Fibroblast of gingiva (primary cell): ENCODE data around the gene FBXL17.
"Not testable (repeated sequence)": the region's sequence is repeated elsewhere in the genome, so short reads cannot be mapped to it uniquely, and the experiment has no call there.

ENCODE experiments used
- DNase-seq: peaks from one replicate; pipeline ENCODE4 v3.0.0-alpha.2; 2011; ENCODE audit warnings: low read depth

Gene FBXL17

DNA sequence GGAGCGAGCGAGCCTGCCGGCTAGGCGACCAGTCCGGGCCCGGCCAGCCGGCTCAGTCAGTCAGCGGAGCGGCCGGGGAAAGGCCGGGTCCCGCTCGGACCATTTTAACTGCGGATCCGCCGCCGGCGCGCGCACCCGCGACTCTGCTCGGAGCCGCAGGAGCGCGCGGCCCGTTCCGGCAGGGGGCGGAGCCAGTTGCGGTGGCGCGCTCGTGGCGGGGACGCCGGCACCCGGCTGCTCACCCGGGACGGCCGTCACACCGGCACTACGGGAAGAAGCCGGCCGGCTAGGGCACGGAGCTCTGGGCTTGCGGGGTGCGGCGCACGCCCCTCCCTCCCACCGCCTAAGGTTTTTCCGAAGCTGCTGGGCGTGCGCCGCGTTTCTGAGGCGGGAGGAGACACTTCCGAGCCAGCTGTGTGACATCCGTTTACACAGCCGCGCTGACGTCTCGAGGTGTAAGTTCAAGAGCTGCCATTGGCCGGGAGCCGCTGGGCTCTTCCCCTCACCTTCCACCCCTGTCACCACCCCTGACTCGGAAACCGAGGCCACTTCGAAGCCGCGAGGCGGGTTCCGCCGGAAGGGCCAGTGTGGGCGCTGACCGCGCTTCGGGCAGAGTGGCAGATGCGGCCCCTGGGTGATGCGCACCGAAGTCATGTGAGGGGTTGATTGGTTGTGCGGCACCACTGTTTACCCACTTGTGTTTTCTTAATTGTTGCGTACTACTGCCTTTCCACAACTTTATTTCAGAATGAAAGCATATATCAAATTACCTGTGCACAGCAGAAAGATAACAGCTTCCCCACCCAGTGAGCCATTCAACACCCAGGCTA lies at the start of gene FBXL17:
TSS of gene FBXL17 (minus strand) at position 145 of the 830 bp plus-strand sequence.
- peak; percentile 97 for DNase-seq

DNA sequence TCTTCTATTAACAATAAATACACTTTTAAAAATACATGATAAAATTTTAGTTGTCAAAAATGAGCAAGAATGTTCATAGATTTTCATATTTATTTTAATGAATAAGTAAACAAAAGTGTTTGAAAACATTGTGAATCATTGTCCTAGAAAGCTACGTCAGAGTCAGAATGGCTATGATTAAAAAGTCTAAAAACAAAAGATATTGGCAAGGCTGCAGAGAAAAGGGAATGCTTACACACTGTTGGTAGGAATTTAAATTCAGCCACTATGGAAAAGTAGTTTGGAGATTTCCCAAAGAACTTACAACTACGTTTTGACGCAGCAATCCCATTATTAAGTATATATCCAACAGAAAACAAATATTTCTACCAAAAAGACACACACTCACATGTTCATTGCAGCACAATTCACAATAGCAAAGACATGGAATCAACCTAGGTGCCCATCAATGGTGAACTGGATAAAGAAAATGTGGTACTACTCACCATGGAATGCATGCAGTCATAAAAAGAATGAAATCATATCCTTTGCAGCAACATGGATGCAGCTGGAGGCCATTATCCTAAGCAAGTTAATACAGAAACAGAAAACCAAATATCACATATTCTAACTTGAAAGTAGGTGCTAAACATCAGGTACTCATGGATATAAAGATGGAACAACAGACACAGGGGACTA lies 49.2 kb upstream of the FBXL17 start:
- peak; percentile 3 for DNase-seq

GRCh38 chr5:108421713-108422112 lies 39.8 kb upstream of the FBXL17 start:
- DNase-seq = no peak

GRCh38 chr5:108420755-108421154 lies 38.9 kb upstream of the FBXL17 start:
- no peak for DNase-seq

GRCh38 chr5:108420158-108420557 lies 38.3 kb upstream of the FBXL17 start:
- no peak for DNase-seq

- peak; percentile 54 for DNase-seq
Measured at GRCh38 chr5:108418197-108418596, 36.3 kb upstream of the FBXL17 start.

DNA sequence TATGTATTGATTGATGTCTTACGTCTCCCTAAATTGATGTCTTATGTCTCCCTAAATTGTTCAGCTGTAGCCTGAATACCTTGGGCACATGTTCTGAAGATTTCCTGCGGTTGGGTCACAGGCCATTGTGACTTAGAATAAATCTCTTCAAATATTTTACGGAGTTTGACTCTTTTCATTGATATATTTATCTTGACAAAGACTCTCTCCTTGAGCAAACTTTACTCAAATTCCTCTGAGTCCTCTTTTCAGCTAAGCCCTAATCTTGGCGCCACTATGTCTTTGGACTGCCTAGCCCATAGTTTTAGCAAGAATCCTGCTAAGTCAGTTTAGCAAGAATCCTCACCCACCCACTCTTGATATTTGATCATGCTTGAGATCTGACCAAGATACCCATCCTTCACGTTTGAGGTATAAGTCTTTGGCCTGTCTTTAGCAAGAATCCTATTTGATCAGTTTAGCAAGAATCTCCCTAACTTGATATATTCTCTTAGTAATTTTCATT lies 35.3 kb upstream of the FBXL17 start:
- DNase-seq = no peak

DNA sequence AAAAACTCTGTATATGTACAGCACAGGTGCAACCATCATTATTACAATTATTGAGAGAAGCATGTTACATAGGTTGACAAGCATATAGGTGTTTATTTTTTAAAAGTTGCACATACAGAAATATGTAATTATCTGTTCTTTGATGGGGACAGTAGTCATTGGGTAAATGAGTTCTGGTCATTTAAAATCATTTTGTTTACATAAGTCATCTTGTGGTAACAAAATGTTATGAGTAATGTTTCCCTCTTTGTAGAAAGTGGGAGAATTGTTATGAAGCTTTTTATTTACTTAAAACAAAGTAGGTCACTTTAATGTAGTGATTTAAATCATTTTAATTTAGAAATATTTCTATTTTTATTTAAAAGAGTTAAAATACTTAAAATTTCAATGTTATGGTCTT lies 33.8 kb upstream of the FBXL17 start:
- no peak for DNase-seq

DNA sequence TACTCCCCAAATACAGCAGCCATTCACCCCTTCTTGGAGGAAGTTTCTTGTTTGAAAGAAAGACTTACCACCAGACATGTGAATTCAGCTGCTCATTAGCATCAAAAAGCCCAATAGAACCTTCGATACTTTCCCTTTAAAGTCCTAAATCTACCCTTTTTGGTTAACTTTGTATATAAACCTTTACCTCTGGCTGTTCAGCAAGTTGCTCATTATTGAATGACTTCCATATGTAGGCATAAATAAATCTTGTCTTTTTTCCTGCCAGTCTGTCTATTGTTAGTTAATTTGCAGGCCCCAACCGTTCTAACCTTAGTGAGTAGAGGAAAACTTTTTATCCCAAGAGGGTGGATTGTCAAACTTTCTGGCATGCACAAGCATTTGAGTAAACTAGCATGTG lies 27.9 kb upstream of the FBXL17 start:
- DNase-seq = no peak

DNA sequence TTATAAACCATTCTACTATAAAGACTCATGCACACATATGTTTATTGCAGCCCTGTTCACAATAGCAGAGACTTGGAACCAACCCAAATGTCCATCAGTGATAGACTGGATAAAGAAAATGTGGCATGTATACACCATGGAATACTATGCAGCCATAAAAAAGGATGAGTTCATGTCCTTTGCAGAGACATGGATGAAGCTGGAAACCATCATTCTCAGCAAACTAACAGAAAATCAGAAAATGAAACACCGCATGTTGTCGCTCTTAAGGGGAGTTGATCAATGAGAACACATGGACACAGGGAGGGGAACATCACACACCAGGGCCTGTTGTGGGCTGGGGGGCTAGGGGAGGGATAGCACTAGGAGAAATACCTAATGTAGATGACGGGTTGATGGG lies 23.3 kb upstream of the FBXL17 start:
- not testable (repeated sequence) for DNase-seq

GRCh38 chr5:108398964-108399363 lies 17.1 kb upstream of the FBXL17 start:
- no peak for DNase-seq

DNA sequence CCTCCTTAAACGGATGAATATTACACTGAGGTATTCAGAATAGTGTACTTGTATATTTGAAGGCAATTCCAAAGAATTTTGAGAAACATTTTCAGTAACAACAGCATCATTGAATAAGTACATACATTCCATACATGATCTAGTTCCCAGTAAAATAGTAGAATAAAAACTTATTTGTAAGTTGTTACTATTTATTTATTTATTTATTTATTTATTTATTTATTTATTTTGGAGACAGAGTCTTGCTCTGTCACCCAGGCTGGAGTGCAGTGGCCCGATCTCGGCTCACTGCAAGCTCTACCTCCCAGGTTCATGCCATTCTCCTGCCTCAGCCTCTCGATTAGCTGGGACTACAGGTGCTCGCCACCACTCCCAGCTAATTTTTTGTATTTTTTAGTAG lies 14.9 kb upstream of the FBXL17 start:
- not testable (repeated sequence) for DNase-seq

- DNase-seq = no peak
Measured at GRCh38 chr5:108387758-108388157, 5.9 kb upstream of the FBXL17 start.

DNA sequence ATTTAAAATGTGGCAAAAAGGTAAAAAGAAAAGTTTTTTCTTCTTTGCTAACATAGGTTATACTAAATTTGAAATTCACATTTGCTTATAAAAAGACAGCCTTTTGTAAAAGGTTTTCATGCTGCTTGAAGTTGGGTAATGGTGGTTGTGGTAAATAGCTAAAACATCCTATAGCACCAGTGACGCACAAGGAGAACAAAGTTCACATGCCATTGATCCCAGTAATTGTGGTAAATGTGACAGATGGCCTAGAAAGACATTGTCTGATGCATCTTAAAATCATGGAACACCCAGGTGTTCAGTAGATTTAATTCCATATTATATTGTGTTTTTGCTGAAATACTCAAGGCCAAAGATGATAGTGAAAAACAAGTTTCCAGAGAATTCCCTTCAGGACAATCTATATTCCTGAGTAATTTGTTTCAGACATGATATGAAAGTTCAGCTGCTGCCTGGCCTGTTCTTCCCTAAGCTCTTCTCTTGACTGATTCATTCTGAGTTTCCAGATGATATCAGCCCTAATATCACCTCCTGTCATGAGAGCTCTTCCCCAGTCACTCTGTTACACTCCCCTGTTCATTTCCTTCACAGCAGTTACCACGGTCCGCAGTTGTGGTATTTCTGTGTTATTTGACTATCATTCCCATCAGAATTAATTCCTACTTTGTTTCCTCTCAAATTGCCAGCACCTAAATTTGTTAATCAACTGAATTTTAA lies 4.6 kb upstream of the FBXL17 start:
- DNase-seq = peak; percentile 26

DNA sequence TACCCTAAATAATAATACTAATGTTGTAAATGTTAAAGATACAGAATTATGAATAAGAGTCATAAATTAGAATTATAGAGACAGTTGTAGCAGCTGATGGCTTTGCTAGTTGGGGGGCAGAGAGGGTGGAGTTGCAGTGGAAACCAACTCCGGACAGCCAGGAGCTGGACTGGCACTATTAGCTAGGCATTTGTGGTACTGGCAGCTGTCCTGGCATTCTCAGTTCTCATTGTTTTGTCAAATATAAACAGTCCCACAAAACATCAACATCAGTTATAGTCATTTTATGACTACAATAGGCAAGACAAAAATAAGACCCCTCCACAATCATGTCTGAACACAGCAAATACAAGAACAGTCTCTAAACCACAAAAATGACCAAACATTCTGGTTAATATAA lies 2.8 kb upstream of the FBXL17 start:
- no peak for DNase-seq

GRCh38 chr5:108382784-108383330 lies 959 bp upstream of the FBXL17 start:
- no peak for DNase-seq

- peak; percentile 73 for DNase-seq
Measured at GRCh38 chr5:108381350-108381953, 446 bp downstream of the FBXL17 start.

DNA sequence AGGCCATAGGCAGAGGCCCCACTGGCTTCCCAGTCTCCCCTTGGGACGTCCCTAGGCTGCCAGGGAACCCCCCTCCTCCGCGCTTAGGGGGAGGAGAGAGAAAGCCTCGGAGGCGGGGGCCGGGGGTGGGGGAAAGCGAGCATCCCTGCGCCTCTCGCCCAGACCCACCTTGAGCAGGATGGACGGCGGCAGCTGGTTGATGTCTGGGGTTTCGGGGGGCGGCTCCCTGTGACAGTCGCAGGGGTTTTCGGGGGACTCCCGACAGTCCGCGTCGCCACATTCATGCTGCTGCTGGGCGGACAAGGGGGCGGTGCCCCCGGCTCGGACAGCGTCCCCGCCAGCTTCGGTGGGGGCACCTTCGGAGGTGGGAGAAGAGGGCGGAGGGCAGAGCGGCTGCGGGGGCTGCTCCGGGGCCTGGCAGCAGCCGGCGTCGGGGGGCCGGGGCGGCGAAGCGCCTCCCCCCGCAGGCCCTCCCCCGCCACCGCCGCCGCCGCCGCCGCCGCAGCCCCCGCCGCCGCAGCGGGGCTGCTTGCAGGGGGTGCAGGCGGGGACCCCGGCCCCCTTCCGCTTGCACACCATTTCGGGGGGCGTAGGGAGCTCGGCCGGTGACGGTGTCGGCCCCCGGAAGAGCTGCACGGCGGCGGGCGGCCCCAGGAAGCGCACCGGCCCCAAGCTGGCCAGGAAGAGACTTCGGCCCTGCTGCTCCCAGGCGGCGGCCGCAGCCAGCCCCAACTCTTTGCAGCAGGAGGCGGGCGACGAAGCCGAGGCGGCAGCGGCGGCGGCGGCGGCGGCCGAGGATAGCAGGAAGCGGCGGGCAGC lies 1.2 kb downstream of the FBXL17 start:
- DNase-seq = peak; percentile 8

DNA sequence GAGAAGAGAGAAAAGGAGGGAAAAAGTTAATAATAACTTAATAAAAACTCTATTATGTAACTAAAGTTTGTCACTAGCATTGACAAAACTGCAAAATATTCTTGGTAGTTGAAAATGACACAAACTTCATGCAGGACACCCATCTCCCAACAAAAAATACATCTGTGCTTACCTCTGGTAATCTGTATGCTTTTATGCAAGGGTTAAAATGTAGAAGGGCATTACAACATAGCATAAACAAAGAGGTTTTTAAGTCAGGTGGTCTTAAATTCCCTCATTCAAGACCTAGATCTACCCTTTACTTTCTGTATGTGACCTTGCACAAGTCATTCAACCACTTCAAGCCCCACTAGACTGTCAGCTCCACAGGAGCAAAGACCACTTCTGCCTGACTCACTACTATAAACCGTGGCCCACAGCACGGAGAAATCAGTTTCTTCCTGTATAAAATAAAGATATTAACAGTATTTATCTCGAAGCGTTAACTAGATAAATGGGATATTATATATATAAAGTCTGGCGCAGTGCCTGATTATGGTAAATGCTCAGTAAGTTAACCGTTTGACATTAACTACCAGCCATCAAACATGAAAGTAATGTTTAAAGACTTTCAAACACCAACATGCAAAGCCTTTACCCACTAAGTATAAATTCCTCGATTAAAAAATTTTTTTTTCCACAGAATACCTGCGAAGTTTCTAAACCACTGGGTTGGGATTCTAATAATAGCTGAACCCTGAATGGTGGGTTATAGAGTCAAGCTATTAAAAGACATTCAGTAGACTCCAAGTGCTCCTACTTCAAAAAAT lies 2.0 kb downstream of the FBXL17 start:
- DNase-seq = no peak

- DNase-seq = no peak
Measured at GRCh38 chr5:108375768-108376167, 6.1 kb downstream of the FBXL17 start.
